ENCODE data around the gene HNRNPUL2.

DNA sequence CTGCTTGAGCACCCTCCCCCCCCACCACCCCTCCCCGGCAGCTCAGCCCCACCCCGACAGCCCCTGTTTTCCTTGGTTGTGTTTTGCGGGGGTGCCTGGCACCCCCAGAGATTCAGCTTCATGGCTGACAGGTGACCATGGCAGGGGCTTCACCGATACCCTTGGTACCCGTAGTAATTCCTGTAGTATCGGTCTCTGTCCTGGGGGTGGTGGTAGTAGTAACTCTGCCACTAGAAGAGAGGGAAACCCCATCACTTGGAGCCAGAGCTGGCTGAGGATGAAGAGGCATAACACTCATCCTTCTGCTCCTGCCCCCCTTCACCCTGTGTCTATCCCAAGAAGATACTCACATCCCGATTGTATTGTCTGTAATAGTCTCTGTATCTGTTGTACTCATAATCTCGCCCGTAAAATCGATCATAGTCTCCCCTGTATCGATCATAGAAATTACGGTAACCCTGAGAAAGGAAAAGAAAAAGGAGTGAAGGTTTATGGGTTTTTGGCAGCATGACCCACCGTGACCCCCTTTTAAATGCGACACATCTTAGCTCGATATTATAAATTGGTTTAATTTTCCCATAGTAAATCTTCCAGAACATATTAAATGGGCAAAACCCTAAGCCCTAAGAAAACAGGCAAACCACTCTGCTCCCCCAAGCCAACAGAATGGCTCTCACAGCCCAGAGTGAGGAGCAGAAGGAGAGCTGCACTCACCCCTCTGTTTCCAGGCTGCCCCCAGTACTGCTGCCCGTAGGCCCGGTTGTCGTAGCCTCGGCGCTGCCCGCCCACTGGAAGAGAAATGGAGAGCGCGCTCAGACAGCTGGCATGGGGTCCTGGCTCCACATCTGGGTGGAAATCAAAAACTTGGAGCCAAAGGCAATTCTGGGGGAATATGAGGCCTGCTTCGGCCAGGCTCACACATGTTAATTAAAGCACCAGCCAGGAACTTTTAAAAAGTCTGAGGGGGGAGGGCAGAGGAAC is 11.8 kb downstream of the HNRNPUL2 start:
- TF ChIP-seq, protein P1, sequence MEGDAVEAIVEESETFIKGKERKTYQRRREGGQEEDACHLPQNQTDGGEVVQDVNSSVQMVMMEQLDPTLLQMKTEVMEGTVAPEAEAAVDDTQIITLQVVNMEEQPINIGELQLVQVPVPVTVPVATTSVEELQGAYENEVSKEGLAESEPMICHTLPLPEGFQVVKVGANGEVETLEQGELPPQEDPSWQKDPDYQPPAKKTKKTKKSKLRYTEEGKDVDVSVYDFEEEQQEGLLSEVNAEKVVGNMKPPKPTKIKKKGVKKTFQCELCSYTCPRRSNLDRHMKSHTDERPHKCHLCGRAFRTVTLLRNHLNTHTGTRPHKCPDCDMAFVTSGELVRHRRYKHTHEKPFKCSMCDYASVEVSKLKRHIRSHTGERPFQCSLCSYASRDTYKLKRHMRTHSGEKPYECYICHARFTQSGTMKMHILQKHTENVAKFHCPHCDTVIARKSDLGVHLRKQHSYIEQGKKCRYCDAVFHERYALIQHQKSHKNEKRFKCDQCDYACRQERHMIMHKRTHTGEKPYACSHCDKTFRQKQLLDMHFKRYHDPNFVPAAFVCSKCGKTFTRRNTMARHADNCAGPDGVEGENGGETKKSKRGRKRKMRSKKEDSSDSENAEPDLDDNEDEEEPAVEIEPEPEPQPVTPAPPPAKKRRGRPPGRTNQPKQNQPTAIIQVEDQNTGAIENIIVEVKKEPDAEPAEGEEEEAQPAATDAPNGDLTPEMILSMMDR (IDR thresholded peaks at IDR 0.05; ENCODE audit: poor library complexity), result no peak
- no peak for TF ChIP-seq EZH2 (IDR thresholded peaks at IDR 0.05; ENCODE audit: borderline replicate concordance)
